ENCODE measurements around the gene ZSWIM5.

The ZSWIM5 gene

DNA sequence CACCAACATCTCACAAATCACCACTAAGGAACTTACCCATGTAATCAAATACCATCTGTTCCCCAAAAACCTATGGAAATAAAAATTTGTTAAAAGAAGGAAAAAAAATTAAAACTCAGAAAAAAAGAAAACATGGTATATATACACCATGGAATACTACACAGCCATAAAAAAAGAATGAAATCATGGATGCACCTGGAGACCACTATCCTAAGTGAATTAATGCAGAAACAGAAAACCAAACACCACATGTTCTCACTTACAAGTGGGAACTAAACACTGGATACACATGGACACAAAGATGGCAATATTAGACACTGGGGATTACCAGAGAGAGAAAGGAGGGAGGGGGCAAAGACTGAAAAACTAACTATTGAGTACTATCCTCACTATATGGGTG is 50.4 kb downstream of the ZSWIM5 start:
- Histone ChIP-seq H3K27ac (ENCODE audit: poor library complexity, severe bottlenecking) (no peak overlapping the region), H3K36me3 (ENCODE audit: low read depth) (no peaks in the 10 kb centered on the region), H3K9me3 (ENCODE audit: severe bottlenecking) (no peaks in the 10 kb centered on the region), H3K4me3 (ENCODE audit: severe bottlenecking) (no peak overlapping the region), H3K27me3 (ENCODE audit: insufficient read depth, poor library complexity, severe bottlenecking) (peaks cover 2% of the 10 kb centered on the region), H3K4me1 (ENCODE audit: insufficient read depth, poor library complexity, severe bottlenecking) (no peaks in the 10 kb centered on the region)
- TF ChIP-seq, protein P1, sequence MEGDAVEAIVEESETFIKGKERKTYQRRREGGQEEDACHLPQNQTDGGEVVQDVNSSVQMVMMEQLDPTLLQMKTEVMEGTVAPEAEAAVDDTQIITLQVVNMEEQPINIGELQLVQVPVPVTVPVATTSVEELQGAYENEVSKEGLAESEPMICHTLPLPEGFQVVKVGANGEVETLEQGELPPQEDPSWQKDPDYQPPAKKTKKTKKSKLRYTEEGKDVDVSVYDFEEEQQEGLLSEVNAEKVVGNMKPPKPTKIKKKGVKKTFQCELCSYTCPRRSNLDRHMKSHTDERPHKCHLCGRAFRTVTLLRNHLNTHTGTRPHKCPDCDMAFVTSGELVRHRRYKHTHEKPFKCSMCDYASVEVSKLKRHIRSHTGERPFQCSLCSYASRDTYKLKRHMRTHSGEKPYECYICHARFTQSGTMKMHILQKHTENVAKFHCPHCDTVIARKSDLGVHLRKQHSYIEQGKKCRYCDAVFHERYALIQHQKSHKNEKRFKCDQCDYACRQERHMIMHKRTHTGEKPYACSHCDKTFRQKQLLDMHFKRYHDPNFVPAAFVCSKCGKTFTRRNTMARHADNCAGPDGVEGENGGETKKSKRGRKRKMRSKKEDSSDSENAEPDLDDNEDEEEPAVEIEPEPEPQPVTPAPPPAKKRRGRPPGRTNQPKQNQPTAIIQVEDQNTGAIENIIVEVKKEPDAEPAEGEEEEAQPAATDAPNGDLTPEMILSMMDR (IDR thresholded peaks at IDR 0.05; ENCODE audit: poor library complexity, severe bottlenecking): no peak
- DNase-seq (ENCODE audit: low spot score) (no peak), ATAC-seq (ENCODE audit: low read depth) (no peak)

DNA sequence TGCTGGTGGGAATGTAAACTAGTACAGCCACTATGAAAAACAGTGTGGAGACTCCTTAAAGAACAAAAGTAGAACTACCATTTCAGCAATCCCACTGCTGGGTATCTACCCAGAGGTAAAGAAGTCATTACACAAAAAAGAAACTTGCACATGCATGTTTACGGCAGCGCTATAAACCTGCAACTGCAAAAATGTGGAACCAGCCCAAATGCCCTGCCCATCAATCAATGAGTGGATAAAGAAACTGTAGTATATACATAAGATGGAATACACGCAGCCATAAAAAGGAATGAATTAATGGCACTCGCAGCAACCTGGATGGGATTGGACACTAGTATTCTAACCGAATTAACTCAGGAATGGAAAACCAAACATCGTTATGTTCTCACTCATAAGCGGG is 51.0 kb downstream of the ZSWIM5 start:
- Histone ChIP-seq H3K9me3 (ENCODE audit: severe bottlenecking) (no peaks in the 10 kb centered on the region), H3K27me3 (ENCODE audit: insufficient read depth, poor library complexity, severe bottlenecking) (peaks cover 2% of the 10 kb centered on the region), H3K36me3 (ENCODE audit: low read depth) (no peaks in the 10 kb centered on the region), H3K4me1 (ENCODE audit: insufficient read depth, poor library complexity, severe bottlenecking) (no peaks in the 10 kb centered on the region), H3K4me3 (ENCODE audit: severe bottlenecking) (no peak overlapping the region), H3K27ac (ENCODE audit: poor library complexity, severe bottlenecking) (no peak overlapping the region)
- DNase-seq (ENCODE audit: low spot score): no peak
- no peak for ATAC-seq (ENCODE audit: low read depth)
- TF ChIP-seq, protein P1 (IDR thresholded peaks at IDR 0.05; ENCODE audit: poor library complexity, severe bottlenecking): no peak

DNA sequence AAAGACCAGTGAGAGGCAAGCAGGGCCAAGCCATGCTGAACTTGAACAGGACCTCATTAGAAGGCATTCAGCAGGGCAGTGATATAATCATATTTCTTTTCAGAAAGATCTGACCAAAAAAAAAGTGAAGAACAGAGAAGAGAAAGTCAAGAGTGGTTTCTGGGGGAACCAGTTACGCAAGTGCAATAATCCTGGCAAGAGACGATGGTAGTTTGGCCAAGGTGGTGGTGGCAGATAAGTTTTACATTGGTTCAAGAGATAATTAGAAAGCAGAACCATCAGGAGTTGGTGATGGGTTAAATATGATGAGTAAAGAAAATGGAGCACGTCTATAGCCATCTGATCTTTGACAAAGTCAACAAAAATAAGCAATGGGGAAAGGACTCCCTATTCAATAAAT is 54.3 kb downstream of the ZSWIM5 start:
- ATAC-seq (ENCODE audit: low read depth) (no peak), DNase-seq (ENCODE audit: low spot score) (no peak)
- Histone ChIP-seq H3K9me3 (ENCODE audit: severe bottlenecking) (no peaks in the 10 kb centered on the region), H3K4me3 (ENCODE audit: severe bottlenecking) (no peak overlapping the region), H3K27ac (ENCODE audit: poor library complexity, severe bottlenecking) (no peak overlapping the region), H3K36me3 (ENCODE audit: low read depth) (no peaks in the 10 kb centered on the region), H3K27me3 (ENCODE audit: insufficient read depth, poor library complexity, severe bottlenecking) (peaks cover 5% of the 10 kb centered on the region), H3K4me1 (ENCODE audit: insufficient read depth, poor library complexity, severe bottlenecking) (no peaks in the 10 kb centered on the region)
- TF ChIP-seq, protein P1 (IDR thresholded peaks at IDR 0.05; ENCODE audit: poor library complexity, severe bottlenecking): no peak

DNA sequence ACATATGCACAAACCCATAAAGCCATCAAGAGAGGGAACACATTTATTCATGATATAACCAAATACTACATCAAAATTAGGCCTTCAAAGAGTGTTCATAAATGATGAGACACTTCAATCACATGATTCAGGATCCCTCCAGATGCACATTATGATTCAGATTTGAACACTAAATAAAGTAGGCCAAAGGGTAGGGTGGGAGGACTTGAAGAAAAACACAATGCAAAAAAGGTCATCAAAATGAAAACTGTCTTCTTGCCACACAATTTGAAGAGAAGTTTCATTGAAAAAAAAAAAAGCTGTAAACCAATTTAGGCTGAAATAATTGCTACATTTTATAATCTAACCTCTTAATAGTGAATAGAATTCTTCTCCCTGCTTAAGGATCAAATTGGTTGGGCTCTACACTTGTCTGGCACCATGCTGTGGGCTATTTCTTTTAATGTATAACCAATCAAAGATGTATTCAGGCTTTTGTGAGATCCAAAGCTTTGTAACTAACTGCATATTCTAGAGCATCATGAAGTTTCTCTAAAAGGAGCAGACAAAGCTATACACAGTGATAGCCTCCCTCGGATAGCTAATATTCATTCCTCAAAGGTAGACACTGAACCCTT is 58.1 kb downstream of the ZSWIM5 start:
- ATAC-seq (ENCODE audit: low read depth) (no peak), DNase-seq (ENCODE audit: low spot score) (no peak)
- no peaks in the 10 kb centered on the region for H3K4me1 ChIP-seq (ENCODE audit: insufficient read depth, poor library complexity, severe bottlenecking)
- peaks cover 9% of the 10 kb centered on the region for H3K27me3 ChIP-seq (ENCODE audit: insufficient read depth, poor library complexity, severe bottlenecking)
- no peak overlapping the region for H3K27ac ChIP-seq (ENCODE audit: poor library complexity, severe bottlenecking)
- no peaks in the 10 kb centered on the region for H3K9me3 ChIP-seq (ENCODE audit: severe bottlenecking)
- H3K4me3 ChIP-seq (ENCODE audit: severe bottlenecking): no peak overlapping the region
- no peaks in the 10 kb centered on the region for H3K36me3 ChIP-seq (ENCODE audit: low read depth)
- TF ChIP-seq, protein P1 (IDR thresholded peaks at IDR 0.05; ENCODE audit: poor library complexity, severe bottlenecking): no peak

DNA sequence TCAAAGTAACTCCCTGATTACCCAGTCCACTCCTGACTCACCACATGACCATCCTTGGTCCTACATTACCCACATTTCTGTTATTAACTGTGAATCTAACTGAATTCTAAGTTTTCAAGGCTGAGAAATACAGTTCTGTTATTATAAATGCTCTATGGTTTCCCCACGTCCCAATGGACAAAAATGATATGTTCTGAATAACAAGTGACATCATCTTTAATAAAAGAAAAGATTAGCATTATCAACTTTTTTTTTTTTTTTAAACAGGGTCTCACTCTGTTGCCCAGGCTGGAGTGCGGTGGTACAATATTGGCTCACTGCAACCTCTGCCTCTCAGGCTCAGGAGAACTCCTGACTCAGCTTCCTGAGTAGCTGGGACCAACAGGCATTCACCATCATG is 59.6 kb downstream of the ZSWIM5 start:
- TF ChIP-seq, protein P1 (IDR thresholded peaks at IDR 0.05; ENCODE audit: poor library complexity, severe bottlenecking): no peak
- ATAC-seq (ENCODE audit: low read depth) (no peak), DNase-seq (ENCODE audit: low spot score) (no peak)

More for the DNA sequence above, 59.6 kb downstream of the ZSWIM5 start:
- no peak overlapping the region for H3K4me3 ChIP-seq (ENCODE audit: severe bottlenecking)
- H3K27ac ChIP-seq (ENCODE audit: poor library complexity, severe bottlenecking): no peak overlapping the region
- H3K4me1 ChIP-seq (ENCODE audit: insufficient read depth, poor library complexity, severe bottlenecking): no peaks in the 10 kb centered on the region
- H3K36me3 ChIP-seq (ENCODE audit: low read depth): no peaks in the 10 kb centered on the region
- peaks cover 6% of the 10 kb centered on the region for H3K27me3 ChIP-seq (ENCODE audit: insufficient read depth, poor library complexity, severe bottlenecking)
- H3K9me3 ChIP-seq (ENCODE audit: severe bottlenecking): no peaks in the 10 kb centered on the region

Measured in RWPE2 (cell line).